HG02852 (cell line): Measurements from ENCODE around the gene SNRNP70.

Source experiments
- ATAC-seq: cut with Tn5 transposase; IDR thresholded peaks from one replicate; pipeline ENCODE4 v1.9.1; 2021; ENCODE audit warnings: mild to moderate bottlenecking, moderate library complexity; ENCODE audit not compliant: unreplicated experiment

Gene SNRNP70

GRCh38 chr19:49101160-49101559 is 15.9 kb downstream of the SNRNP70 start:
- ATAC-seq: no peak

DNA sequence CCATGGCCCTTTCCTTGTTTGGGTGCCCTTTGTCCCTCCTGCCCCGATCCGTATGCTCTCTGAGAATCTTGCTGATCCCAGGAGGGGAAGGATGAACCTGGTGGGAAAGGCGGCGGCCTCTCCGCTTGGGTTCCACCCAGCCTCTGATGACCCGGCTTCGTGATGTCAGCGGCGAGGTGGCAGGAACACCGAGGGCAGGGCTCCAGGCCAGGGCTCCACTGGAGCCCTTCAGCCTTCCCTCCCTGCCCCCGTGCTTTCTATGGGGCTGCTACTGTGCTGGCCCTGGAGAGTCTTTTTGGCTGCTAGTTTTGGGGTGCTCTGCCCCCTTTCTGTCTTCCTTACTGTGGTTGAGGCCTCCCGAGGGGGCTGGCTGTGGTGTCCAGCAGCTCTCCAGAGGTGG is 17.1 kb downstream of the SNRNP70 start:
- no peak for ATAC-seq

- ATAC-seq: no peak
Measured at GRCh38 chr19:49103331-49104085, 18.3 kb downstream of the SNRNP70 start.

DNA sequence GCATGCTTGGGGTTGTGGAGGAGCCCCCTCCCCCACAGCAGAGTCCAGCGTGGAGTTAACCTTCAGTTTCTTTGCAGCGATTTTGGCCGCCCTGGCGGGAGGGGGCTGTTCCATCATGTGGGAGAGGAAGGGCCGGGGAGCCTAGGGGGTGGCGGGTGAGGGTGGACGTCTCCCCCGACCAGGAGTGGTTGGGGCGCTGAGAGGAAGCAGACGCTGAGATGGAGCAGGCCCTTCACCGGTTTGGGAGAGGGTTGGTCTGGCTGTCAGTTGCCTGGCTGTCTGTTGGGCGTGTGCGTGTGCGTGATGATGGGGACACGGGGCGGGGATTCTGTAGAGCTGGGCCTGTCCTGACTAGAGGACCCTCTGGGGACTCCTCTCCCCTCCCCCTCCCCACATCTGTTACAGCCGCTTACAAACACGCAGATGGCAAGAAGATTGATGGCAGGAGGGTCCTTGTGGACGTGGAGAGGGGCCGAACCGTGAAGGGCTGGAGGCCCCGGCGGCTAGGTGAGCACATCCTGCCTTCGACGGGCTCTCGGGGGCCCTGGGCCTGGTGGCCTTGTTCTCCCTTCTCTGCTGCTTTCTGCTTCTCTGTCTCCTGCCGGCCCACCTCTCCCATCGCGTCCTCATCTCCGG is 19.1 kb downstream of the SNRNP70 start:
- no peak for ATAC-seq

DNA sequence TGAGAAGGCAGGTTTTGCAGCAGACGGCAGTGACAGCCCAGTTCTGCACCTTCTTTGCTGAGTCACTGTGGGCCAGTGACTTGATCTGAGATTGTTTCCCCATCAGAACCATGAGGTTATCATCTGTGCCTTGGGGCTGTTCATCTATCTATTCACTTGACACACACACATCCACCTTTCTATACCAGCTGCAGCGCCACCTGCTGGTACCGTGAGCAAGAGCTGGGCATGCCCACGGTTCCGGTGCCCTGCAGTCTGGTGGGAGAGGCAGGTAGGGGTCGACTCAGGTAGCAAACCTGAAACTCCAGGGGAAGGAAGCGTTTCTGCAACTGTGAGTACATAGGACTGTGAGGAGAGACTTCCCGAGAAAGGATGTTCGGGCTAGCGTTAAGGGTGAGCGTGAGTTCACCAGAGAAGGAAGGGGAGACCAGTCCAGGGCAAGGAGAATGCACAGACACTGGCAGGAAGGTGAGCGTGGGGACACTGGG is 21.4 kb downstream of the SNRNP70 start:
- ATAC-seq: no peak

DNA sequence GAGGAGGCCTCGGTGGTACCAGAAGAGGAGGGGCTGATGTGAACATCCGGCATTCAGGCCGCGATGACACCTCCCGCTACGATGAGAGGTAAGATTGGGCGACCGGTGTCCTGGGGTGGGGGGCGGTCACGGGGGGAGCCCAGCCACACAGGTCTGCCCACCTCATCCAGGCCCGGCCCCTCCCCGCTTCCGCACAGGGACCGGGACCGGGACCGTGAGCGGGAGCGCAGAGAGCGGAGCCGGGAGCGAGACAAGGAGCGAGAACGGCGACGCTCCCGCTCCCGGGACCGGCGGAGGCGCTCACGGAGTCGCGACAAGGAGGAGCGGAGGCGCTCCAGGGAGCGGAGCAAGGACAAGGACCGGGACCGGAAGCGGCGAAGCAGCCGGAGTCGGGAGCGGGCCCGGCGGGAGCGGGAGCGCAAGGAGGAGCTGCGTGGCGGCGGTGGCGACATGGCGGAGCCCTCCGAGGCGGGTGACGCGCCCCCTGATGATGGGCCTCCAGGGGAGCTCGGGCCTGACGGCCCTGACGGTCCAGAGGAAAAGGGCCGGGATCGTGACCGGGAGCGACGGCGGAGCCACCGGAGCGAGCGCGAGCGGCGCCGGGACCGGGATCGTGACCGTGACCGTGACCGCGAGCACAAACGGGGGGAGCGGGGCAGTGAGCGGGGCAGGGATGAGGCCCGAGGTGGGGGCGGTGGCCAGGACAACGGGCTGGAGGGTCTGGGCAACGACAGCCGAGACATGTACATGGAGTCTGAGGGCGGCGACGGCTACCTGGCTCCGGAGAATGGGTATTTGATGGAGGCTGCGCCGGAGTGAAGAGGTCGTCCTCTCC is 22.6 kb downstream of the SNRNP70 start:
- no peak for ATAC-seq

GRCh38 chr19:49109051-49109450 is 23.8 kb downstream of the SNRNP70 start:
- ATAC-seq: no peak

GRCh38 chr19:49109569-49110233 is 24.4 kb downstream of the SNRNP70 start:
- ATAC-seq: no peak

- ATAC-seq: no peak
Measured at GRCh38 chr19:49110567-49110966, 25.3 kb downstream of the SNRNP70 start.

DNA sequence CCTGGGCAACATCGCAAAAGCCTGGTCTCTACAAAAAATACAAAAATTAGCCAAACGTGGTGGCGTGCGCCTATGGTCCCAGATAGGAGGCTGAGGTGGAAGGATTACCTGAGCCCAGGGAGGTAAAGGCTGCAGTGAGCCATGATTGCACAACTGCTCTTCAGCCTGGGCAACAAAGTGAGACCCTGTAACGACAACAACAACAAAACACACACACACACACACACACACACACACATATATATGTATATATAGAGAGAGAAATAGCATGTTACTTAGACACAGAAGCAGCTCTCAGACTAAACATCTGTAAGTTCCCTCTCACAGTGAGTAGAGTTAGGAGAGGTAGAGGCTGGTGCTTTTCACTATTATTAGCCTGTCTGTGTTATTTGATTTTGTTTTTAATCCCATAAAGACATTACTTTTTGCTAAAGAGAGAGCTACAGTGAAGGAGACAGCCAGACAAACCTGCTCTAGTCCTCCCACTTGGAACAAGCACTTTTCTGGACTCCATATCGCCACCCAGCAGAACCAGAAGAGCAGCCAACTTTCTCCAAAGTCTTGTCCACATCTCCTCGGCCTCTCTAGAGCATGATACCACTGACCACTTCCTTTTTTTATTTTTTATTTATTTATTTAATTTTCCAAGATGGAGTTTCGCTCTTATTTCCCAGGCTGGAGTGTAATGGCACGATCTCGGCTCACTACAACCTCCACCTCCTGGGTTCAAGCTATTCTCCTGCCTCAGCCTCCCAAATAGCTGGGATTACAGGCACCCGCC is 26.2 kb downstream of the SNRNP70 start:
- no peak for ATAC-seq

DNA sequence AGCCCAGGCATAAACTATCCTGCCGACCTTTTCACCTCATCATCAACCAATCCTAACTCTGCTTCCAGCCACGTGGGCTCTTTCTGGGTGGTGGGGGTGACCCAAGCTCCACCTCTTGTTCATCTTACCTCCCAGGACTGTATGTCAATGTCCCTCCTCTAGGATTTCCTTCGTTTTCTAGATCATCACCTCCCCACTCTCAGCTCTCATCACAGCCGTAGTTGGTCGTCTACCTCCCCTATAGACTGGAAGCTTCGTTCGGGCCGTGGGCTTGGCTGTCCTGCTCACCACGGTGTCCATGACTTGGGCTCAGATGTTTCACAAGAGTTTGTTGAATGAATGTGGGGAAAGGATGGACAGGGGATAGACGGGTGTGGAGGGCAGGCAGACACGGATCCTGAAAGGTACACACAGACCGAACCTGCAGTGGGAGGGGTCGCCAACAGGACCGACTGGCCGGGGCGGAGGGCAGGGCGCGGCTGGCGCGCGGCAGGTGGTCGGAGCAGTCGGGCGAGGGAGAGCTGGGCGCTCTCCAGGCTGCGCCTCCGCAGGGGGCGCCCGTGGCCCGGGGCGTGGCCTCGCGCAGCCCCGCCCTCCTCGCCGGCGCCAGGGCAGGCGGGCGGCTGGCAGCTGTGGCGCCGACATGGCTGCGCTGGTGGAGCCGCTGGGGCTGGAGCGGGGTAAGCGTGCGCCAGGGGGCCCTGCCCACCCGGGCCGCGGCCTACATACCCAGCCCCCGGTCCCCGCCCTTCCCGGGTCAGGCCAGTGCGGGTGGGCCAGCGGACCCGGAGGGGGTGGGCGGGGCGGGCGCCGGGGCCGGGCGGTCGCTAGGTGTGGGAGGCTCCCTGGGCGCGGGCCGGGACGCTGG is 28.7 kb downstream of the SNRNP70 start, which contains the start of gene LIN7B:
TSS of gene LIN7B (plus strand) at position 609 of the 868 bp plus-strand sequence. CDS start at position 644, 35 bp downstream.
- ATAC-seq: peak; percentile 42

DNA sequence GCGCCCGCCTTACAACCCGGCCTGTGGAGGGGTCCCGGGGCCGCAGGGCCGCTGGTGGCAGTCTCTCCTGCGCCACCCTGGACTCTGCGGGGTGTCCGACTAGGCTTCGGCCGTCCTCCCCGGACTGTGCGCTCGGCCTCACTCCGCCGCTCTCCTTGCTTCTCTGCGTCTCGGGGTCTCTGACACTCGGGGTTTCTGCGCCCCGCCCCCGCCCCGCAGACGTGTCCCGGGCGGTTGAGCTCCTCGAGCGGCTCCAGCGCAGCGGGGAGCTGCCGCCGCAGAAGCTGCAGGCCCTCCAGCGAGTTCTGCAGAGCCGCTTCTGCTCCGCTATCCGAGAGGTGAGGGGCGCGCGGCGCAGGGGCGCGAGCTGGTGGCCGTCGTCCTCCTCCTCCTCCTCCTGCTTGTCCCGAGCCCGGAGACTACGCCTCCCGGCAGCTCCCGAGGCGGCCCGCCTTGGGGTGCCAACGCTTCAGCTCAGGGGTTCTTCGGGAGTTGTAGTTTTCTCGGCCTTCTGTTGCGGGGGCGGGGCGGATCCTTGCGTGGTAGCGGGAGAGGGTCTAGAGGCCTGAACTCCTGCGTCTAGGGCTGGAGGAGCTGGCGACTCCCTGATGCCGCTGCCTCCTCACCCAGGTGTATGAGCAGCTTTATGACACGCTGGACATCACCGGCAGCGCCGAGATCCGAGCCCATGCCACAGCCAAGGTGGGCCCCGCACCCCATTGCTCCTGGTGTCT is 29.5 kb downstream of the SNRNP70 start:
- ATAC-seq: no peak

DNA sequence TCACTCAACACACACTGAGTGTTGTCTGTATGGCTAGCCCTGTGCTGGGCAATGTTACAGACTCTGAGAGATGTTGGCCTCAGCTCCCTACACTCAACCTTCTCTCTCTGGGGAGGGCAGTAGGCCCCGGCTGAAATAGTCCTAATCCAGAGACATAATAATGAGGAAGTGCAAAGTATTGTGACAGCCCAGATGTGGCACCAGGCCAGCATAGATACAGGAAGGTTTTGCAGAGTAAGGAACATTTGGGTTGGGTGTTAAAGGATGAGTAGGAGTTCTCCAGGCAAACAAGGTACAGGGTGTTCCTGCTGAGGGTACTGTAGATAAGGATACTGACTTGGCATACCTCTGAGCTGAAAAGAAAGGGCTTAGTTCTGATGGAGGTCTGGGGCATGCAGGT is 31.3 kb downstream of the SNRNP70 start:
- no peak for ATAC-seq

DNA sequence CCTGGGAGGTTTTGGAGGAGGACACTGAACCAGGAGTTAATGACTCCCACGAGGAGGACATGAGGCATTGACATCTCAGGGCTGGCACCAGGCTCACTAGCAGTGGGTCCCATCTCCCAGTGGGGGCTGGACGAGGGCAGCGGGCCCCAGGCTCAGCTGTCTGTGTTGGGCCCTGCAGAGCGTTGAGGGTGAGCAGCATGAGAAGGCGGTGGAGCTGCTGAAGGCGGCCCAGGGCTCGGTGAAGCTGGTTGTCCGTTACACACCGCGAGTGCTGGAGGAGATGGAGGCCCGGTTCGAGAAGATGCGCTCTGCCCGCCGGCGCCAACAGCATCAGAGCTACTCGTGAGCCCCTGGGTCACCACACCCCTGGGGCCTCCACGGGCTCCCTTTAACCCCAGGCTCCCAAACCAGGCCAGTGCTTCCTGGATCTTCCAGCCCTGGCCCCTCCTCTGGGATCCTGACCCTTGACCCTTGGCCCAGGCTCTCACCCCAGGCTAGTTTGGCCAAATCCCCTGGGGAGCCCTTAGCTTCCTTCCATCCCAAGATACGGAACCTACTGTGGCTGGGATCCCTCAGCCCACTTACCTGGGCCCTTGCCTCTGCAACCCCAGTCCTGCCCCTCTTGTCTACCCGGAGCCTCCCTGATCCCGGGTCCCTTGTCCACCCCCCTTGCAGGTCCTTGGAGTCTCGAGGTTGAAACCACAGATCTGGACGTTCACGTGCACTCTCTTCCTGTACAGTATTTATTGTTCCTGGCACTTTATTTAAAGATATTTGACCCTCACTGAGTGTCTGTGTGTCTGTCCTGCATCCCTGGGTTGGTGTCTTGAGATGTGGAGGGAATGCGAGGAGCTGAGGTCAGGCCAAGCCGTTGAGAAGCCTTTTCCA is 32.7 kb downstream of the SNRNP70 start:
- ATAC-seq: no peak

GRCh38 chr19:49118565-49119410 is 33.5 kb downstream of the SNRNP70 start, which contains the start of gene C19orf73:
Gene C19orf73 (minus strand): TSS chr19:49119143. CDS start chr19:49119022, 121 bp downstream.
- peak; percentile 70 for ATAC-seq
